AG09319 (cell line): ENCODE measurements around the gene TMPRSS9.

ENCODE experiments used
- DNase-seq: peaks from one replicate; pipeline ENCODE4 v3.0.0-alpha.2; 2010; ENCODE audit warnings: low read depth; ENCODE audit errors: extremely low read depth
- CTCF ChIP-seq: IDR thresholded peaks from 2 replicates; pipeline ENCODE4 v1.5.1; 2011; ENCODE audit warnings: low read depth, mild to moderate bottlenecking, inconsistent platforms, low read length, moderate library complexity

TMPRSS9 gene

GRCh38 chr19:2362970-2363300 is 2.9 kb downstream of the TMPRSS9 start:
- DNase-seq, result no peak

GRCh38 chr19:2363419-2363818 is 3.4 kb downstream of the TMPRSS9 start:
- DNase-seq, result no peak

More at GRCh38 chr19:2362970-2363300, 2.9 kb downstream of the TMPRSS9 start:
- no peak for TF ChIP-seq CTCF

GRCh38 chr19:2365201-2365970 is 5.3 kb downstream of the TMPRSS9 start:
- no peak for DNase-seq
- TF ChIP-seq CTCF, result no peak

More at GRCh38 chr19:2363419-2363818, 3.4 kb downstream of the TMPRSS9 start:
- no peak for TF ChIP-seq CTCF

- no peak for TF ChIP-seq CTCF
Observed at GRCh38 chr19:2371656-2372055, 11.6 kb downstream of the TMPRSS9 start.

GRCh38 chr19:2372076-2372612 is 12.1 kb downstream of the TMPRSS9 start:
- no peak for DNase-seq
- TF ChIP-seq CTCF, result no peak

More at GRCh38 chr19:2371656-2372055, 11.6 kb downstream of the TMPRSS9 start:
- DNase-seq, result no peak

GRCh38 chr19:2374808-2375207 is 14.7 kb downstream of the TMPRSS9 start:
- TF ChIP-seq CTCF, result no peak
- no peak for DNase-seq

- no peak for DNase-seq
- no peak for TF ChIP-seq CTCF
Observed at GRCh38 chr19:2375353-2376121, 15.5 kb downstream of the TMPRSS9 start.
